IMR-90 (cell line): ENCODE data around the gene MPZL3. TPM values are rescaled to one million over a fixed set of nuclear protein-coding genes. Genes with fewer than 3 reads are reported as not detected.
A peak's percentile ranks its signal among the peaks of the same experiment; 100 is the strongest.

Experiments used
- ATAC-seq: fragments of 200-7000 bp; cut with Tn5 transposase; 2 replicates; pipeline ENCODE4 v1.9.1; 2020; ENCODE audit warnings: low read depth, mild to moderate bottlenecking, moderate library complexity
- BruUV-seq: library from RNA; stranded (reverse); fragments of 400-500 nt; replicated peaks from 2 replicates; lab custom pipeline; 2021; lab: Mats Ljungman, UMichigan
- CTCF ChIA-PET: fragments of 300-600 bp; formaldehyde crosslinking; extraction: SDS; loops from one replicate; lab custom pipeline; 2021; ENCODE audit warnings: antibody characterized with exemption; lab: Yijun Ruan, JAX
- POLR2A ChIA-PET: fragments of 300-600 bp; sonication (Branson Sonifier 250); formaldehyde crosslinking; loops from one replicate; lab custom pipeline; 2022; ENCODE audit warnings: antibody characterized with exemption; ENCODE audit not compliant: unreplicated experiment; lab: Charles Lee
- DNase-seq: peaks from one replicate; pipeline ENCODE4 v3.0.0; 2013
- H2AFZ ChIP-seq: replicated peaks from 2 replicates; pipeline ENCODE3; 2013; ENCODE audit warnings: low read length, mild to moderate bottlenecking; ENCODE audit not compliant: poor library complexity
- H2AK5ac ChIP-seq: 2 replicates; pipeline ENCODE4 v1.6.1; 2013; ENCODE audit warnings: low read depth, low read length, inconsistent platforms
- H2AK9ac ChIP-seq: replicated peaks from 2 replicates; pipeline ENCODE3; 2013; ENCODE audit warnings: mild to moderate bottlenecking, low read depth, low read length, moderate library complexity; ENCODE audit not compliant: poor library complexity
- H2BK120ac ChIP-seq: 2 replicates; pipeline ENCODE4 v1.6.1; 2013; ENCODE audit warnings: low read depth, low read length, inconsistent platforms
- H2BK15ac ChIP-seq: 3 replicates; pipeline ENCODE4 v1.6.1; 2013; ENCODE audit warnings: low read depth, low read length, inconsistent platforms
- H2BK20ac ChIP-seq: 2 replicates; pipeline ENCODE4 v1.6.1; 2013; ENCODE audit warnings: low read depth, mild to moderate bottlenecking, inconsistent platforms, low read length, moderate library complexity
- H2BK5ac ChIP-seq: 2 replicates; pipeline ENCODE4 v1.6.1; 2013; ENCODE audit warnings: mild to moderate bottlenecking, low read depth, low read length, inconsistent platforms; ENCODE audit not compliant: poor library complexity, severe bottlenecking
- H3K14ac ChIP-seq: replicated peaks from 2 replicates; pipeline ENCODE4 v1.6.1; 2013; ENCODE audit warnings: low read depth, low read length, inconsistent platforms
- H3K18ac ChIP-seq: 2 replicates; pipeline ENCODE4 v1.6.1; 2013; ENCODE audit warnings: low read depth, low read length, control low read depth
- H3K23ac ChIP-seq: 2 replicates; pipeline ENCODE4 v1.6.1; 2013; ENCODE audit warnings: low read depth, low read length, inconsistent platforms
- H3K27ac ChIP-seq: 2 replicates; pipeline ENCODE4 v1.5.1; 2013; ENCODE audit warnings: mild to moderate bottlenecking, control low read depth, low read length; ENCODE audit not compliant: insufficient read depth
- H3K27me3 ChIP-seq: 2 replicates; pipeline ENCODE4 v1.6.1; 2013; ENCODE audit warnings: low read length; ENCODE audit not compliant: control insufficient read depth, insufficient read depth
- H3K36me3 ChIP-seq: 2 replicates; pipeline ENCODE4 v1.6.1; 2013; ENCODE audit warnings: low read length, mixed read lengths; ENCODE audit not compliant: control insufficient read depth, insufficient read depth
- H3K4ac ChIP-seq: 2 replicates; pipeline ENCODE4 v1.6.1; 2013; ENCODE audit warnings: low read depth, low read length, inconsistent platforms
- H3K4me1 ChIP-seq: 2 replicates; pipeline ENCODE4 v1.6.1; 2013; ENCODE audit warnings: low read length, mixed read lengths; ENCODE audit not compliant: control insufficient read depth, insufficient read depth
- H3K4me2 ChIP-seq: 2 replicates; pipeline ENCODE4 v1.6.1; 2013; ENCODE audit warnings: low read depth, mild to moderate bottlenecking, control low read depth, low read length, moderate library complexity
- H3K4me3 ChIP-seq: 2 replicates; pipeline ENCODE4 v1.5.1; 2013; ENCODE audit warnings: low read depth, mild to moderate bottlenecking, control low read depth, low read length, moderate library complexity; ENCODE audit not compliant: insufficient read depth
- H3K56ac ChIP-seq: 2 replicates; pipeline ENCODE4 v1.6.1; 2013; ENCODE audit warnings: low read length, inconsistent platforms; ENCODE audit not compliant: insufficient read depth; ENCODE audit errors: extremely low read depth
- H3K79me1 ChIP-seq, 2 experiments: 2 replicates each; pipeline ENCODE4 v1.6.1; 2013; ENCODE audit warnings: low read length in 2 of 2, inconsistent platforms in 1 of 2, low read depth in 1 of 2
- H3K9ac ChIP-seq: 2 replicates; pipeline ENCODE4 v1.6.1; 2013; ENCODE audit warnings: low read depth, low read length, control low read depth
- H3K9me1 ChIP-seq: 2 replicates; pipeline ENCODE4 v1.6.1; 2013; ENCODE audit warnings: low read length, inconsistent platforms; ENCODE audit not compliant: insufficient read depth
- H3K9me3 ChIP-seq: 2 replicates; pipeline ENCODE4 v1.6.1; 2013; ENCODE audit warnings: low read length; ENCODE audit not compliant: control insufficient read depth, insufficient read depth
- H4K20me1 ChIP-seq: 2 replicates; pipeline ENCODE4 v1.6.1; 2013; ENCODE audit warnings: low read length, inconsistent platforms; ENCODE audit not compliant: insufficient read depth
- H4K5ac ChIP-seq: 2 replicates; pipeline ENCODE4 v1.6.1; 2013; ENCODE audit warnings: mild to moderate bottlenecking, low read depth, low read length, control low read depth
- H4K8ac ChIP-seq, 2 experiments: 2 replicates each; pipeline ENCODE4 v1.6.1; 2013; ENCODE audit warnings: low read depth in 2 of 2, low read length in 2 of 2, control low read depth in 1 of 2, inconsistent platforms in 1 of 2
- H4K91ac ChIP-seq: 2 replicates; pipeline ENCODE4 v1.6.1; 2013; ENCODE audit warnings: low read depth, low read length, inconsistent platforms; ENCODE audit not compliant: insufficient read depth
- RFX5 ChIP-seq: IDR thresholded peaks from 2 replicates; pipeline ENCODE4 v1.8.0; 2012; ENCODE audit warnings: low read depth, mild to moderate bottlenecking, low read length, moderate library complexity
- WGBS, 2 experiments: methylation state at CpG; one replicate each; pipeline versions ENCODE4 v1.1.5 to v1.1.7; 2013; ENCODE audit warnings: missing lambda C conversion rate in 2 of 2; ENCODE audit not compliant: insufficient read length in 1 of 2; ENCODE audit errors: extremely low coverage in 2 of 2; 5-methylcytosine and 5-hydroxymethylcytosine counted together
- dilution Hi-C: fragments of 300-500 bp; cut with HindIII; formaldehyde crosslinking; loops from one replicate; pipeline ENCODE4 v1.14.3; 2018; ENCODE audit warnings: low sequenced_read_pairs; ENCODE audit not compliant: unreplicated experiment
- in situ Hi-C: fragments of 300-500 bp; cut with MboI; formaldehyde crosslinking; loops from 3 replicates; pipeline ENCODE4 v1.14.3; 2019; ENCODE audit warnings: low sequenced_read_pairs, inconsistent platforms, mixed read lengths
- intact Hi-C: fragments of 100-400 bp; cut with micrococcal nuclease; formaldehyde crosslinking; loops from 2 replicates; pipeline ENCODE4 v1.10.0; 2022
- polyA plus RNA-seq, 3 experiments: library from polyadenylated mRNA; depleted of rRNA; stranded (reverse); fragments of >200 nt; gene quantifications; 2 replicates each; pipeline ENCODE4 v1.2.3, GENCODE V29; 2012; ENCODE audit warnings: low replicate concordance in 1 of 3
- total RNA-seq: library from RNA; depleted of rRNA; stranded (reverse); fragments of >200 nt; gene quantifications from 2 replicates; pipeline ENCODE4 v1.2.3, GENCODE V29; 2012
- TF ChIP-seq, protein P1 (sequence below): fragments of 150-350 bp; IDR thresholded peaks from 2 replicates; pipeline ENCODE4 v1.6.1; 2017; ENCODE audit warnings: mild to moderate bottlenecking, antibody characterized with exemption, low read length, low read depth

MPZL3 gene
- total and polyA plus RNA-seq, 2 of the 4 experiments (the other 2 are of a cell fraction) = 0.15 to 0.36 TPM

DNA sequence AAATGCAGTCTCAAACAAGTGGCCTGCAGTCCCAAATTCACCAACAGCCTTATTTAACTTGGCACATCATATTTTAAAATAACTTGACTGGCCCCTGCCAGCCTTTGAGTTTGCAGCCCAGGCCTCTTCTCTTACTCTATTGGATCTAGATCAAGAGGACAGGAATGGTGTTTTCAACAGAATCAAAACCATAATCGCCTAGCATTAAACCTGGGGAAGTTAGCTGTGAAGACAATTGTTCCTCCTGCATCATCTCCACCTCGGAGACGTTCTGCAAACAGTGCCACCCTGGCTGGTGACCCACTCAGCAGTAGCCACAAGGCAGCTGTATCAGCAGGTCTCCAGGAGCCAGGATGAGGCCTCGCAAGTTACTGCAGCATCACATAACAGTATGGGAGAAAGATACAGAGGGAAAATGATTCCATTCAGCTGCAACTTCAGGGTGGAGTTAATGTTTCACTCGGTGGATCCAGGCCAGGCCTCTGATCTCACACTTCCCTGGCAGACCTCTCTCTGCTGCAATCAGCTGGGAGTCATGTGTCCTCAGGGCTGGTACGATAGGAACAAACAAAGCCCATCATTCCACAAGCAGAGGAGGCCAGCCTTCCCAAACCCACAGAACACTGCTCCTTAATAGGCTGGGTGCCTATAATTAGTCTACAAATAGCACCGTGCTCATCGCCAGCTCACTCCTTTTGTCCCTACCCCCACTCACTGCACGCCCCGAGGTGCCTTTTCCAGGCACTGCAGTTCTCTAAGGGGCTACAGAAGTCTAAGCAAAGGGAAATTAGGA, 57.1 kb downstream of the MPZL3 start:
- Histone ChIP-seq H3K4me2 (no peak overlapping the region), H2BK5ac (no peak overlapping the region), H3K4ac (no peak overlapping the region), H3K27me3 (no peaks in the 10 kb centered on the region; the same call in 1 of the 2 replicates), H3K9ac (no peak overlapping the region), H2AK9ac (no peak overlapping the region), H2AFZ (peak overlapping the region; percentile 9), H4K8ac (no peak overlapping the region), H3K79me1 (no peaks in the 10 kb centered on the region), H3K56ac (no peak overlapping the region), H4K91ac (no peak overlapping the region), H3K18ac (no peak overlapping the region), H3K4me3 (no peak overlapping the region), H3K4me1 (no peaks in the 10 kb centered on the region), H3K9me3 (no peaks in the 10 kb centered on the region), H3K14ac (no peak overlapping the region), H3K9me1 (no peaks in the 10 kb centered on the region), H2BK15ac (no peak overlapping the region), H2AK5ac (no peak overlapping the region), H2BK120ac (no peak overlapping the region), H4K5ac (no peak overlapping the region), H3K27ac (no peak overlapping the region), H2BK20ac (no peak overlapping the region), H3K36me3 (no peaks in the 10 kb centered on the region), H3K23ac (no peak overlapping the region), H4K20me1 (no peaks in the 10 kb centered on the region)
- in situ Hi-C loops (loop anchor here (5.0 kb wide), 1 partner anchor 152 kb away; no protein-coding TSS in a partner anchor), dilution Hi-C loops (no loop called here), intact Hi-C loops (loop anchor here (5.0 kb wide), 1 partner anchor 372 kb away; the partner anchor contains the start of gene IFT46)
- no CpG with 5 or more reads among the region's 10 CpGs for WGBS, 2 experiments
- peak; percentile 77 for ATAC-seq
- ChIA-PET POLR2A (no interaction called here), CTCF (no interaction called here)
- peak; percentile 64 for DNase-seq
- no peak for TF ChIP-seq RFX5
- TF ChIP-seq, protein P1, sequence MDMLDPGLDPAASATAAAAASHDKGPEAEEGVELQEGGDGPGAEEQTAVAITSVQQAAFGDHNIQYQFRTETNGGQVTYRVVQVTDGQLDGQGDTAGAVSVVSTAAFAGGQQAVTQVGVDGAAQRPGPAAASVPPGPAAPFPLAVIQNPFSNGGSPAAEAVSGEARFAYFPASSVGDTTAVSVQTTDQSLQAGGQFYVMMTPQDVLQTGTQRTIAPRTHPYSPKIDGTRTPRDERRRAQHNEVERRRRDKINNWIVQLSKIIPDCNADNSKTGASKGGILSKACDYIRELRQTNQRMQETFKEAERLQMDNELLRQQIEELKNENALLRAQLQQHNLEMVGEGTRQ = peak; percentile 67; the same call in 1 of the 2 replicates
- no TSS peak for BruUV-seq
